CD4-positive, alpha-beta T cell treated with Interleukin-2 at 100 ng/mL for 4 hours (primary cell): Measurements from ENCODE around the gene ACMSD.
"Not testable (repeated sequence)": the region's sequence is repeated elsewhere in the genome, so short reads cannot be mapped to it uniquely, and the experiment has no call there.

Experiments
- DNase-seq: peaks from one replicate; pipeline ENCODE4 v3.0.0-alpha.2; 2020; ENCODE audit warnings: low spot score

The ACMSD gene

DNA sequence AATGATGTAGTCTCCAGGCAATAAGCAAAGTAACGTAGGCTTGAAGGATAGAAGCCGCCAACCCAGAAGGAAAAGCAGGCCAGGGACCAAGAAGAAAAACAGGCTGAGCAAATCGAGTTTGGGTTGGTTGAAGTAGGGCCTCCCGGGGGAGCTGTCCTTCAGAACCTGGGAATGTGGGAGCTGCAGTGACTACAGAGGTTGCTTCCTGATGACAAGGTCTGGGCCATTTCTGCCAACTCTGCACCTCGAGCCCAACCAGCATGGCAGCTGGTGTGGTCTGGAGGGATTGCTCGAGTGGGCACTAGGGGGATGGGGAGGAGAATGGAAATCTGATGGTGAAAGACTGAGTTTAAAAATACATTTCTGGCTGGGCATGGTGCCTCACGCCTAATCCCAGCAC lies 14.1 kb downstream of the ACMSD start:
- DNase-seq, result no peak

- DNase-seq, result no peak
Measured at GRCh38 chr2:134855709-134856108, 17.3 kb downstream of the ACMSD start.

- no peak for DNase-seq
Measured at GRCh38 chr2:134858245-134858644, 19.8 kb downstream of the ACMSD start.

- no peak for DNase-seq
Measured at GRCh38 chr2:134861173-134861572, 22.8 kb downstream of the ACMSD start.

DNA sequence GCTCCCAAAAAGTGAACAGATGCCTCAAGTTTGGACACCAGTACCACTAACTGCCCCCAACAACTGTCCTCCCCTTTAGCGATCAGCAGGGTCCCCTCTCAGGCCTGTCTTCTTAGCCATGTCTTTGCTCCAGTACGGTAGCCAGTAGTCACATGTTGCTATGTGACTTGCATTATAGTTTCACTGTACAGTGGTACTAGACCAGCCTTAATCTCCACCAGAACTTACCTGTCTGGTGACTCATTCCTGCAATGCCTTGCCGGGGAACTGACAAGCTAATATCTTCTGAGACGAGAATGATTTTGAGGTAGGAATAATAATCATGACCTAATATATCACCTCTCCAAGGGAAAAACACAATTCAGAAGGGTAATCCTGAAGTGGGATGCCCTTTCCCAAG lies 23.7 kb downstream of the ACMSD start:
- no peak for DNase-seq

GRCh38 chr2:134862674-134863073 lies 24.3 kb downstream of the ACMSD start:
- no peak for DNase-seq

DNA sequence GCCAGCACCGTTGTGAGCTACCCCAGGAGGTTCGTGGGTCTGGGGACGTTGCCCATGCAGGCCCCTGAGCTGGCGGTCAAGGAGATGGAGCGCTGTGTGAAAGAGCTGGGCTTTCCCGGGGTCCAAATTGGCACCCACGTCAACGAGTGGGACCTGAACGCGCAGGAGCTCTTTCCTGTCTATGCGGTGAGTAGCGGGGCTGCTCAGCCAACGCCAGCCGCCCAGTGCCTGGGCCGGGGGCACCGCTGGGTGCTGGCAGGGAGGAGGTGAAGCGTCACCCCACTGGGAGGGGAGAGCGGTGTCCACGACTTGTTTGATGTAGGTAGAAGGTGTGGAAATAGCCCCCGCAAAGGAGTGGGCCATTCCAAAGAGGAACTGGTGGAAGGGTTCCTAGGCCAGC lies 25.0 kb downstream of the ACMSD start:
- no peak for DNase-seq

- DNase-seq, result no peak
Measured at GRCh38 chr2:134865067-134865787, 26.8 kb downstream of the ACMSD start.

DNA sequence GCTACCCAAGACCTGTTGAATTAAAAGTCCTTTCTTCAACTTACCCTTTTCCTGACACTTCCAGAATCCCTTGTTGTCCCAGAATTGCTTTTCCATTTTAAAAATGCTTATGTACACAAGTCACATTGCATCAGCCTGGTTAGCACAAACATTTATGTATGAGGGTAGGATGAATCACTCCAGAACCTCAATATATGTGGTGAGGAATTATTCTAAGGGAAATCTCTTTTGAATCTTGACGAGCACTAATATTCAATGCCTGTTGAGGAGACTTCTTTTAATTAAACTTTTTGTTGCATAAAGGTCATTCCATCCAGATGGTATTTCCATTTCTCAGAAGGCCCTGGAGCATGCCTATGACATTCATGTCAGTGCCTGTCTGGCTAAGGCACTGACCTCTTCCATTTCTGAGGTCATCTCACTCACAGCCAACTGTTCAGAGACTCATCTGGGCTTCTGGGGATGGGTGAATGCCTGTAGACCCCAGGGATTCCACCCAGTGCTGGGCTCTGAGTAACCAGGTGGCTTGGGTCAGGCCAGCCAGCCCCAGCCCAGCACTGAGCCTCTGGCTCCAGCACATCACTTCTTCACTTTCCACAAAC lies 28.2 kb downstream of the ACMSD start:
- DNase-seq, result no peak

DNA sequence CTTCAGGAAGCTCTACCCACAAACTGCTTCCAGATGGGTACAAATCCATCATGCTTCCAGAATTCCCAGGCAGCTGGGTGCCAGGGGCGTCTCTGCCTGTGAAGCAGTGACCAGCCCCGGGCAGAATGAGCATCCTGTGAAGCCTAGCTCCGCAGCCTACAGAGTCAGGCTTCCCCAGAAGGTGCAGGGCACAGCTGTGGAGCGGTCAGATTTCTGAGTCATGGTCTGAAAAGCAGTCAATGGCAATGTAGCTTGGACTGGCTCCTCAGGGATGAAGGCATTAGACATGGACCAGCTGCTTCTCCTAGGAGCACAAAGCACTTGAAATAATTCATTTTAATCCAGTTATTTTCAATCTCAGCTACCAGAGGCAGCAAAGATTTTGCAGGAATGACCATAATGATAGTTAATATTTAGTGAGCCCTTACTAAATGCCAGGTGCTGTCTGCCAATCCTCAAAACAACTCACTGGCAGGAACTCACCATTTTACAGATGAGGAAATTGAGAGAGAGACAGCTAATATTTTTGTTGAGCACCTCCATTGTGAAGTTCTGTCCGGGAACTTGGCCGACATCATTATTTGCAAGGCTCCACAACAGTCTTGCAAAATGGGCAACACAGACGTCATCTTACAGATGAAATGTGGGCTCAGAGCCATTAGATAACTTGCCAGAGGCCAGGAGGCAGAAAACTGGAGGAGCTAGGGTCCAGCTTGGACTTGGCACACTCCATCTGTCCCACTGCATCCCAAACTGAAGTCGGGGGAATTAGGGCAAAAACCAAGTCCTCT lies 31.7 kb downstream of the ACMSD start:
- no peak for DNase-seq

GRCh38 chr2:134873152-134873551 lies 34.7 kb downstream of the ACMSD start:
- no peak for DNase-seq

- no peak for DNase-seq
Measured at GRCh38 chr2:134875309-134875708, 36.9 kb downstream of the ACMSD start.

GRCh38 chr2:134882773-134883172 lies 44.4 kb downstream of the ACMSD start:
- no peak for DNase-seq

DNA sequence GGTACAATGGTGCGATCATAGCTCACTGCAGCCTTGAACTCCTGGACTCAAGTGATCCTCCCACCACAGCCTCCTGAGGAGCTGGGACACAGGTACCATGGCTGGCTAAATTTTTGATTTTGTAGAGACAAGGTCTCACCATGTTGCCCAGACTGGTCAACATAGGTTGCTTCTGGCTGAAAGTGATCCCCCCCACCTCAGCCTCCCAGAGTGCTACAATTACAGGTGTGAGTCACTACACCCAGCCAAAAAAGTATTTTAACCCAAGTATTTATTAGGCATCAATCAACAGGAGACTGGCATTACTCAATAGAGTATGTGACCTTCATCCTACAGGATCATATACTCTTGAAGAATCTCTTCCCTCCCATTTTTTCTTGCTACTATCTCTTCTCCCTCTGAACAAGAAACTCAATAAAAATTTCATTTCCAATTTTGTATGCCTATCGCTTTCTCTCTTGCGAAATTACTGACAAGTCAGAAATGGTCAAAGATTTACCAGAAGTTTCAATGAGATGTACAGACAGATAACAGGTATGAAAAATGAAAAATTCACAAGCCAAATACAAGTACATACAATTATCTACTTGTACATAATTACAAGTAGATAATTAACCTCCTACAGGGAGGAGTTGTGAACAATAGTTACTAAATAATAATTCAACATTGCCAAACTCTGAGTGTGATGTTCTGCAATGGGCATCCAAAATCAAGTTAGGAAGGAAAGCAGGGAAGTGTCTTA lies 45.3 kb downstream of the ACMSD start:
- DNase-seq, result no peak

DNA sequence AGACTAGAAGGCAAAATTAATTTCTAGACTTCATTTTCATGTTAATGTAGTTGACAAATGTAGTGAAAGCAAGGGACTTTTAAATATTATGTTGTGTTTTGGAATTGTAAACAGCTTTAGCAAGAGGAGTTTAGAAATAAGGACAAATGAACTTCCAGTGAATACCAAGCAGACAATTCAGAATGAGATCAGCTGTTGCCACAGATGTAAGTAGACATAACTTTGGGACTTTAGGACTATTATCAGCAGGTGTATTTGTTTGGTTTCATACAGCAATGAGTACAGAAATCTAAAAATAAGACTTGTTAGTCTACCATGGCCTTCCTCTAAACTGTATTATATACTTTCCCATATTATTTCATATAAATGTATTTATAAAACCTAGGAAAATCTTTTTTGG lies 46.0 kb downstream of the ACMSD start:
- DNase-seq, result no peak

DNA sequence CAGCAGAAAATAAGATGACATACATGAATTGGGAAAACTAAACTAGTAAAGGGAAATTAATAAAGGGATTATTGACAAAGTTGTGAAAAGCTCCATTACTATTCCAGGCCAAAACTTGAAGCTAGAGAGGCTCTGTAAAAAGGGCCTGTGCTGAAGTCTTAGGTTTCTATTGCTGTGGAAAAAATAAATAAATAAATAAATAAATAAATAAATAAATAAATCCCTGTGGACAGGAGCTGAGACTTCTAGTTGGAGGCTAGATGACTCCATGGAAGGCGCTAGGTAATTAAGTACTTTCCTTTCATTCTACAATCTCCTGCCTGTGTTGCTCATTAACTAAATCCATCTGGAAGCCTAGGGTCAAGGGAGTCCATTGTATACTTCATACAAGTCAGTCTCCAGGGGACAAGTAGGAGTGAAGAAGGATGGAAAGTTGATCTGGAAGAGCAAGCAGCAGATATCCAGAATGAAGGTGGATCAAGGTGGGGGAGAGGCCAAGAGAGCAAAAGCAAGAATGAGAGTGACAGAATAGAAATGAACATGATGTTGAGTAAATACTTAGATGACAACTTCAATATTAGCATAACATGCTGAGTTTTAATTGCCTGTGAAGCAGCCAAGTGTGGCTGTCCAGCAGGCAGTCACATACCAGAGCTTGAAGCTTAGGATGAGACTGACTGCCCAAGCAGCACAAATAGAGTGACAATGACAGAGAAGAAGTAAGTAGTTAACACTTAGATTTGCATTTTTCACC lies 54.0 kb downstream of the ACMSD start:
- DNase-seq, result no peak

GRCh38 chr2:134897932-134898331 lies 59.5 kb downstream of the ACMSD start:
- no peak for DNase-seq

- no peak for DNase-seq
Measured at GRCh38 chr2:134899204-134899603, 60.8 kb downstream of the ACMSD start.

DNA sequence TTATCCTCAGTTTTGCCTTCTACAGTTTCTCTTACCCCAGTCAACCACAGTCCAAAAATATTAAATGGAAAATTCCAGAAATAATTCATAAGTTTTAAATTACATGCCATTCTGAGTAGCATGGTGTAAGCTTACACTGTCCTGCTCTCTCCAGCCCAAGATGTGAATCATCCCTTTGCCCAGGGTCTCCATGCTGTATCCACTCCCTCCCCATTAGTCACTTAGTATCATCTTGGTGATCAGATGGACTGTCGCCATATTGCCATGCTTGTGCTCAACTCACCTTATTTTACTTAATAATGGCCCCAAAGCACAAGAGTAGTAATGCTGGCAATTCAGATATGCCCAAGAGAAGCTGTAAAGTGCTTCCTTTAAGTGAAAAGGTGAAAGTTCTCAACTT lies 61.7 kb downstream of the ACMSD start:
- DNase-seq, result no peak

GRCh38 chr2:134903701-134904100 lies 65.3 kb downstream of the ACMSD start:
- DNase-seq, result not testable (repeated sequence)

GRCh38 chr2:134905168-134905567 lies 66.8 kb downstream of the ACMSD start:
- no peak for DNase-seq

GRCh38 chr2:134906726-134907125 lies 68.3 kb downstream of the ACMSD start:
- no peak for DNase-seq
